Measurements from ENCODE around the gene SH3YL1.

The SH3YL1 gene

DNA sequence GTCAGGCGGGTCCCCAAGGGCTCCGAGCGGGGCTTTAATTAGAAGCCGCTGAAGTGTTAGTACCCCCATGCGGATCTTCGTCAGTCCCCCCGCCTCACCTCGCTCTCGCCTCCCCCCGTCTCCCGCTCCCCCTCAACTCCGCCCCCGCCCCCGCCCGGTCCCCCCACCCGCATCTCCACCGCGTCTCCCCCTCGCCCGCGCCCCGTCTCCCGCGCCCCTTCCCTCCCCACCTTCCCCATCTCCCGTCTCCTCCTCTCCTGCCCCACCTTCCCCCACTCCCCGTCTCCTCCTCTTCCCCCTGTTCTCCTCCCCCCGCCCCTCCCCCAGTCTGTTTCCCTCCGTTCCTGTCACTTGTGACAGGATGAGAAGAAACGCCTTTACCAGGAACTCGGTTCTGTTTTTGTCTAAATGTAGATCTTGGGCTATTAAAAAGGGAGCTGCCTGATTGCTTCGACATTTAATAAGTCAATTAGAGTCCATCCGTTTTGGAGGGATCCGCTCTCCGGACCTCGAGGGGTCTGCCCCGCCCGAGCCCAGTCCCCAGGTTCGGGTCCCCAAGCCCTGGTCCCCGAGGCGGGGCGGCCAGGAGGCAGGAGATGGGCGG lies 25.0 kb upstream of the SH3YL1 start:
- Histone ChIP-seq H3K4me3 (ENCODE audit: extremely low read depth, insufficient read depth, low read length, poor library complexity, severe bottlenecking) (peak overlapping the region; percentile 31), H3K27ac (ENCODE audit: low read depth, low read length, severe bottlenecking) (no peak overlapping the region), H3K36me3 (ENCODE audit: control insufficient read depth, insufficient read depth, low read length) (no peaks in the 10 kb centered on the region), H3K4me1 (ENCODE audit: control insufficient read depth, insufficient read depth, low read length, poor library complexity, severe bottlenecking) (peaks cover 17% of the 10 kb centered on the region), H3K9me3 (ENCODE audit: control insufficient read depth, low read length) (no peaks in the 10 kb centered on the region)
- 0 to 1% methylated on average over 8 to 11 of the region's 42 CpGs for WGBS, 2 experiments (ENCODE audit: insufficient coverage in 2 of 2)

DNA sequence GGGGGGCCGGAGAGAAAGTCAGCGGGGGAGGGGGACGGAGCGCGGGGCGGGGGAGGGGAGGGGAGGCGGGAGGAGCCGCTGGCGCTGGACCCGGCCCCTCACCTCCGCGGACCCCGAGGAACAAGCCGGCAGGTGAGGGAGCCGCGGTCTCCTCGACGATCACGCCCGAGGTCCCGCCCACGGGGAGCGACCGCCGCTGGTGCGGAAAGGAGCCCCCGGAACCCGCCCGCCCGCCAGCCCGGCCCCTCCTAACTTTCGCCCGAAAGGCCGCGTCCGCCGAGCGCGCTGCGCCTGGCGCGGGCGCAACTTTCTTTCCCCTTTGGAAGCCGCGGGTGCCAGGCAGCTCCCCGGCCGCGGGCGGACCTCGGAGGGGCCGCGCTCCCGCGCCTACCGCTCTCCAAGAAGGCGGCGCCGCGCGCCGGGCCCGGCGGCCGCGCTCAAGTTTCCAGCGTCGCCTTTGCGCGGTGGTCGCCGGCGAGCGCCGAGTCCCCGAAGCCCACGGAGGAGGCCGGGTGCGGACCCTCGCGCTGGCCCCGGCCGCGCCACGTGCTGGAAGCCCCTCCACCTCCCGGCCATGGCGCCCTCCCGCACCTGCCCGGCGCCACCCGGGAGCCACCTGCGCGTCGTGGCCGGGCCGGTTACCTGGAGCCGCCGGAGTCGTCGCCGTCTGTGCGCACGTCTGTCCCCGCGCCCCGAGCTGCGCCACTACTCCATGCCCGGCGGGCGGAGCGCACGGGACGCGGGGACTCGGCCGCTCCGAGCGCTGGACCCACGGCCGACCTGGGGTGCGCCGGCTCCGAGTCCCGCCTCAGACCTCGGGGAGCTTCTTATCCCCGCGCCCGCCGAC lies 24.3 kb upstream of the SH3YL1 start, which contains the start of gene ALKAL2:
TSS of gene ALKAL2 (minus strand) at position 181 of the 847 bp plus-strand sequence. CDS start 256 bp downstream, outside the sequence.
- Histone ChIP-seq H3K4me3 (ENCODE audit: extremely low read depth, insufficient read depth, low read length, poor library complexity, severe bottlenecking) (peak within 1 kb of the TSS; percentile 25), H3K9me3 (ENCODE audit: control insufficient read depth, low read length) (no peaks in the 10 kb centered on the region), H3K27ac (ENCODE audit: low read depth, low read length, severe bottlenecking) (no peak within 1 kb of the TSS), H3K36me3 (ENCODE audit: control insufficient read depth, insufficient read depth, low read length) (no peaks in the 10 kb centered on the region), H3K4me1 (ENCODE audit: control insufficient read depth, insufficient read depth, low read length, poor library complexity, severe bottlenecking) (peaks cover 17% of the 10 kb centered on the region)
- 0 to 1% methylated on average over 95 to 102 of the region's 128 CpGs for WGBS, 2 experiments (ENCODE audit: insufficient coverage in 2 of 2)

DNA sequence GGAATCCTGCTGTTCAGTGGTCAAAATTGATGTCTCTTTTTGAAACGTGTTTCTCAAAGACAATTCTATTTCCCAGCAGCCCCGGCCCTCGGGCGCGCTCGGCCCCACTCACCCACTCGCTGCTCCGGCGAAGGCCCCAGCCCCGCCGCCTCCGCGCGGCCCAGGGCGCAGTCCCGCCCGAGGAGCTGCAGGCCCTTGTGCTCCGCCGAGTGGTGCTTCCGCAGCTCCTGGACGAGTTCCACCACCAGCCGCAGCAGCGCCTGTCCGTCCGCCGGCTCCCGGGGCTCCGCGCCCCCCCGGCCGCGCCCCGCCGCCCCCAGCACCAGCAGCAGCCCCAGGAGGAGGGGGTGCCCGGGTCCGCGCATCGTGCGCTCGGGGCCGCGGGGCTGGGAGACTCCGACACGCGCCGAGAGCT lies 23.6 kb upstream of the SH3YL1 start:
- Histone ChIP-seq H3K4me3 (ENCODE audit: extremely low read depth, insufficient read depth, low read length, poor library complexity, severe bottlenecking) (peak overlapping the region; percentile 25), H3K36me3 (ENCODE audit: control insufficient read depth, insufficient read depth, low read length) (peaks cover 3% of the 10 kb centered on the region)
- whole genome bisulfite sequencing, 2 experiments (ENCODE audit: insufficient coverage in 2 of 2), result 1 to 2% methylated on average over 15 to 29 of the region's 46 CpGs

DNA sequence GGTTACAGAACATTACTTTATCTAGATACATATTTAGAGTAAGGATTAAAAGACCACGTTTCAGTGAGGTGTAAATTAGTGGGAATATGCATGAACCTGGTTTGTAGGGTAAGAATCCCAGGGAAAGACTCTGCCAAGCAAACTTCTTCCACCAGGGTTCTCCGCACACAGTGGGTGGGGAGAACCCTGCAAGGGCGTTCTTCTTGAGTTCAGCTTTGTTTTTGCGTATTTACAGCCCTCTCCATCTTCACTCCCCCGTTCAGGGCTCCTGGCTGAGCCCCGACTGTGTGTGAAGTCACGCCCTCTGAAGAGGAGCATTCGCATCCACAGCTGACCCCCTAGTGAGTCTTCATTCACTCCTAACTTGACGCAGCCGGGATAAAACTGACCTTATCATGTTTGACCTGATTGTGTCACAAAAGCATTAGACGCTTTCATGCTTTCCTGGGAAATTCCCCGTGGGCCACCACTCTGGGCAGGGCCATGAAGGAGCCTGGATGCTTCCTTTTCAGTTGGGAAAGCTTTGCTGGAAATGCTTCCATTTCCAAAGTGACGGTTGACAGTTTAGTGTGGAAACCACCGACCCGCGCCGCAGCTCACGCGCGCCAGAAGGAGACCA lies 23.1 kb upstream of the SH3YL1 start:
- H3K27ac ChIP-seq (ENCODE audit: low read depth, low read length, severe bottlenecking), result no peak overlapping the region
- H3K9me3 ChIP-seq (ENCODE audit: control insufficient read depth, low read length), result no peaks in the 10 kb centered on the region
- H3K36me3 ChIP-seq (ENCODE audit: control insufficient read depth, insufficient read depth, low read length), result peaks cover 9% of the 10 kb centered on the region
- peak overlapping the region; percentile 25 for H3K4me3 ChIP-seq (ENCODE audit: extremely low read depth, insufficient read depth, low read length, poor library complexity, severe bottlenecking)
- WGBS, 2 experiments (ENCODE audit: insufficient coverage in 2 of 2), result 8 to 11% methylated on average over 12 to 13 of the region's 20 CpGs
- H3K4me1 ChIP-seq (ENCODE audit: control insufficient read depth, insufficient read depth, low read length, poor library complexity, severe bottlenecking), result peaks cover 17% of the 10 kb centered on the region

More for the DNA sequence above, 23.6 kb upstream of the SH3YL1 start:
- Histone ChIP-seq H3K27ac (ENCODE audit: low read depth, low read length, severe bottlenecking) (no peak overlapping the region), H3K9me3 (ENCODE audit: control insufficient read depth, low read length) (no peaks in the 10 kb centered on the region), H3K4me1 (ENCODE audit: control insufficient read depth, insufficient read depth, low read length, poor library complexity, severe bottlenecking) (peaks cover 17% of the 10 kb centered on the region)

DNA sequence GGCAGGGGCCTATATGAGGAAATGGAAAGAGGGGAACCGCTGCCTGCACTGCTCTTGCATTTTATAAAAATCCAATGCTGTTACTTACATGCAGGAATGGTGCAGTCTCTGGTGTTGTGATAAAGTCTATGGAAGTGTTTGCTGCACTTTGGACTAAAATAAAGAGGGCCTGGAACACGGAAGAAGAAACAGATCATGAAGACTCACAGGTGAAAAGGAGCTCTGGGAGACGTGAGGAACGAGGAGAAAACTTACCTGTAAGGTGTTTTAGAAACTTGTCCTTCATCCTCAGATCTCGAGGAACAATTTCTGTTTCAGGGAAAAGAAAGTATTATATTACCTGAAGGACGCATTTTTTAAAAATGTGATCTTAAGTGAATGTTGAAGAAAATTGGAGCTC lies 22.2 kb upstream of the SH3YL1 start:
- H3K4me1 ChIP-seq (ENCODE audit: control insufficient read depth, insufficient read depth, low read length, poor library complexity, severe bottlenecking), result peaks cover 17% of the 10 kb centered on the region
- H3K4me3 ChIP-seq (ENCODE audit: extremely low read depth, insufficient read depth, low read length, poor library complexity, severe bottlenecking), result no peak overlapping the region
- H3K36me3 ChIP-seq (ENCODE audit: control insufficient read depth, insufficient read depth, low read length), result peaks cover 17% of the 10 kb centered on the region
- WGBS, 2 experiments (ENCODE audit: insufficient coverage in 2 of 2), result 84 to 88% methylated on average over 4 of the region's 6 CpGs
- H3K27ac ChIP-seq (ENCODE audit: low read depth, low read length, severe bottlenecking), result no peak overlapping the region
- H3K9me3 ChIP-seq (ENCODE audit: control insufficient read depth, low read length), result no peaks in the 10 kb centered on the region

DNA sequence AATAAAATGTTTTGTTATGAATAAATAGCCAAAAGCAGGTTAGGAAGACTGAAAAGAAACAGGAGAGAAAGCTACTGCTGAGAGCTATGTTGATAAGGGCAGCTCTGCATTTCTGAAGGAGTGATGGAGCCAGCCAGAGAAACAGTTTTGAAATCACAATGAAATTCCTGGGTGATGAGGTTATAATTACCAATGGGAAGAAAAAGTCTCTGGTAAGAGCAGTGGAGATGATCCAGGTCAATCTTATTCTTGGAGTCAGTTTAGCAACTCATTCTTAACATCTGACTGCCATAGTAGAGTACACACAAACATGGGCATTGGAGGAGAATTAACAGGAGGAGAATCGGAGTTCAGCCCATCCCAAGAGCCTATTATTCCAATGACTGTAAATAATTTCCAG lies 21.7 kb upstream of the SH3YL1 start:
- 80% methylated on average over 1 of the region's 1 CpG for whole genome bisulfite sequencing, 2 experiments (ENCODE audit: insufficient coverage in 2 of 2)
- Histone ChIP-seq H3K27ac (ENCODE audit: low read depth, low read length, severe bottlenecking) (no peak overlapping the region), H3K36me3 (ENCODE audit: control insufficient read depth, insufficient read depth, low read length) (peaks cover 22% of the 10 kb centered on the region), H3K9me3 (ENCODE audit: control insufficient read depth, low read length) (no peaks in the 10 kb centered on the region), H3K4me3 (ENCODE audit: extremely low read depth, insufficient read depth, low read length, poor library complexity, severe bottlenecking) (no peak overlapping the region), H3K4me1 (ENCODE audit: control insufficient read depth, insufficient read depth, low read length, poor library complexity, severe bottlenecking) (peaks cover 17% of the 10 kb centered on the region)

DNA sequence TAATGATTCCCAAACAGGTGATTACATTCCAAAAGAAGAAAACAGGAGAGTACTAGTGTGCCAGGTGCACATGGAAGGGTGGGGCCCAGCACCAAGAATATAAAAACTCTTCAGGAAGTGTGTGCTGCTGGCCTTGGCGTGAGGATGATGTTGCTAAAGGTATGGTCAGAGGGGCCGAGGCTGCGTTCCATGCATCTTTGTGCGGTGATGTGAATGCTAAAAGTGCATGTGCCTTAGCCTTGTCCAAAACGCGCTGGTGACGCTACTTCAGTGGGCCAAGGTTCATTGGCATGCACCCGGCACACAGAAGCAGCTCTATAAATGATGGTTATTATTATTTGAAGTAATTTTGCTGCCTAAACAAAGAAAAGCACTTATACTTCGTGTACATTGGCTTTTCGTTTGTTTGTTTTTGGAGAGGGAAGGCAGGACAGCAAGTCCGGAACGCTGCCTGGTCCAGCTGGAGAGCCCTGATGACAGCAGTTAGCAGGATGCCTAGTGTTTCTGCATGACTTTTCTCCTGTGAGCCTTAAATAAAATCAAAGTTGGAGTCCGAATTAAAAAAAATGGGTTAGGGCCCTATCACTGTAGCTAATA lies 21.2 kb upstream of the SH3YL1 start:
- 66 to 74% methylated on average over 9 to 13 of the region's 13 CpGs for WGBS, 2 experiments (ENCODE audit: insufficient coverage in 2 of 2)

DNA sequence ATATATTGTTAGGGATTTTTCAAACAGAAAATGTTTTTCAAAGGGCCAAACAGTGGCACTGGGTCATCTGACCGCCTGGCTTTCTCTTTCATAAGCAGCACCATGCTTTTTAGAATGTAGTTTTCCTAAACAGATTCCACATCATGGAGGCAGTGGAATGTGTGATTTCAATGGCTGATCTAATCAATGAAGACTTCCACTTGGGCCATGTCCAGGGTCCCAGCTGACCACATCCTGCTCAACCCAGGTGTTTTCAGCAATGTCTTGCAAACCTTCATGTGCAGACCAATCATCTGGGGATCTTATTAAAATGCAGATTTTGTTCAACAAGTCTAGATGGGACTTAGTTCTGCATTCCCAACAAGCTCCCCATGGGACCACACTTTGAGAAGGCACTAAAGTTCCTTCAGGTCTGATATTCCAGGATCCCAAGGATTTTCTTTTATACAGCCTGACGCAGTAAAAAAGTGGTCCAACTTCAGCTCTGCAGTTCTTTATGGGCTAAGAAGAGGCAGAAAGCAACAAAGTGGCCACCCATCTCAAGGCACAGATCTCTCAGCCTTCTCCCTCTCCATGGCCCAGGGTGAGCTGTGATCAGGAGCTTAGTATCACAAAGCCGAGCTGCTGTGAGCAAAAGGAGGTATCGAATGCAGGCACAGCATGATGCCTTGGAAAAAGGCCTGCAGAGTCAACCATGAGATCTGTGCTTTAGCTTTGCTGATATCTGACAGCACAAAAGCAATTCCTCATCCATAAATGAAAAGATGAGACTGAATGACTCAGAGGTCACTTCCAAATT lies 20.4 kb upstream of the SH3YL1 start:
- no peaks in the 10 kb centered on the region for H3K9me3 ChIP-seq (ENCODE audit: control insufficient read depth, low read length)
- peaks cover 17% of the 10 kb centered on the region for H3K4me1 ChIP-seq (ENCODE audit: control insufficient read depth, insufficient read depth, low read length, poor library complexity, severe bottlenecking)
- peaks cover 26% of the 10 kb centered on the region for H3K36me3 ChIP-seq (ENCODE audit: control insufficient read depth, insufficient read depth, low read length)
- H3K4me3 ChIP-seq (ENCODE audit: extremely low read depth, insufficient read depth, low read length, poor library complexity, severe bottlenecking), result no peak overlapping the region
- no peak overlapping the region for H3K27ac ChIP-seq (ENCODE audit: low read depth, low read length, severe bottlenecking)
- WGBS, 2 experiments (ENCODE audit: insufficient coverage in 2 of 2), result 67 to 69% methylated on average over 2 to 3 of the region's 4 CpGs

More for the DNA sequence above, 21.2 kb upstream of the SH3YL1 start:
- no peaks in the 10 kb centered on the region for H3K9me3 ChIP-seq (ENCODE audit: control insufficient read depth, low read length)
- no peak overlapping the region for H3K27ac ChIP-seq (ENCODE audit: low read depth, low read length, severe bottlenecking)
- H3K4me1 ChIP-seq (ENCODE audit: control insufficient read depth, insufficient read depth, low read length, poor library complexity, severe bottlenecking), result peaks cover 17% of the 10 kb centered on the region
- H3K4me3 ChIP-seq (ENCODE audit: extremely low read depth, insufficient read depth, low read length, poor library complexity, severe bottlenecking), result no peak overlapping the region
- H3K36me3 ChIP-seq (ENCODE audit: control insufficient read depth, insufficient read depth, low read length), result peaks cover 26% of the 10 kb centered on the region

DNA sequence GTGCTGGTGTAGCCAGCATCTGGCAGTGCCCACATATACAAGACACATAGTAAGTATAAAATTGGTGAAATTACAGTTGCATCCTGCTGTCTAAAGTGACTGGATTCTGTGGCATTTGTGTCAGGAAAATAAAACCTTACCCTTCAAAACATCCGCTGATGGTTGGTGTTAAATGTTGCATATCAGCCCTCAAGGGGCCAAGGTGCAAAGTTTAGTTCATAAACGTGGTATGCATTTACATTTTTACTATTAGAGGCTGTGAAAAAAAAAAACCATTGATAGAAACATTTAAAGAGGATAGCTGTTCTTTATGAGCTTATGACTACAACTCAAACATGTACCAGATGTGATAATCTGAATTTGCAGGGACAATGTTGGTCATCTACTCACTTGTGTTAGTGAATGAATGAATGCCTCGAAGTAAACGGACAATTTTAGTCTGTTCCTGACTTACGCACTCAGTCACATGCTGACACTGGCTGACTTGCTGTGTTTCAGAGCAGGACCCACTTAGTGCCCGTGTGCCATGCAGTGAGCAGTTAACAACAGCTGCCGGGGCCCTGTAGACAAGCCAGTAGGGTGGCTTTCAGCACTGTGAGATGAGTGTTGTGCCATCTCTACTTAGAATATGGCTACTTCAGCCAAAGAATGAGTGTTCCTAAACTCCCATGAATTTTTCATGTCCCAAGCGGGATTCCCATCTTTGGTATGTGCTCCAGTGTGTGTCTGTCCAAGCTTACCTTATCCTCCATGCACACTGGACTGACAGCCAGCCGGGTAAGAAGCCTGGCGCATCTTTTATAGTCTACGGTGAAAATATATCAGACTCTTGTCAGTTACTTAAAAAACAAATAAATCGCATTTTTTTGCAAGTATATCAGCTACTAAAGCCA lies 18.8 kb upstream of the SH3YL1 start:
- Histone ChIP-seq H3K27ac (ENCODE audit: low read depth, low read length, severe bottlenecking) (no peak overlapping the region), H3K36me3 (ENCODE audit: control insufficient read depth, insufficient read depth, low read length) (peaks cover 36% of the 10 kb centered on the region), H3K4me1 (ENCODE audit: control insufficient read depth, insufficient read depth, low read length, poor library complexity, severe bottlenecking) (peaks cover 17% of the 10 kb centered on the region), H3K4me3 (ENCODE audit: extremely low read depth, insufficient read depth, low read length, poor library complexity, severe bottlenecking) (no peak overlapping the region), H3K9me3 (ENCODE audit: control insufficient read depth, low read length) (no peaks in the 10 kb centered on the region)
- 97 to 98% methylated on average over 7 to 8 of the region's 12 CpGs for WGBS, 2 experiments (ENCODE audit: insufficient coverage in 2 of 2)
